GM21390 (cell line): Measurements from ENCODE around the gene DCC.

Experiments
- ATAC-seq: cut with Tn5 transposase; IDR thresholded peaks from one replicate; pipeline ENCODE4 v1.9.1; 2021; ENCODE audit not compliant: unreplicated experiment

DCC gene

GRCh38 chr18:53147472-53147871, 807.5 kb downstream of the DCC start:
- no peak for ATAC-seq

DNA sequence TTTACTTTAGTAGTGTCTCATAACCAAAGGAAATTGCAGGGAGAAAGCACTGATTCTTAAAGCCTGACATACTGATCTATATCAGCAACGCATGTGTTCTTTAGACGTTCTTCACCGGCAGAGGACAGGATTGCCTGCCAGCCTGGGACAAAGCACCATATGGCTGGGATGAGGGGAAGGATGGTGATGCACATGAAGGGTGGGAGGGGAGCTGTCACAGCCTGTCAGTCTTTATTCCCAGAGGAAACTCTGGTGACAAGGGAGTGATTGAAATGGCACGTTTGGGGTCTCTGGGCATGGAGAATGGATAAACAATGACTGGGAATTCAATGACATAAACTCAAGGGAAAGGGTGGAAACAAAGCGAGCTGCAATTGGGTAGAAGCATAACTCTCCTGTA, 808.1 kb downstream of the DCC start:
- ATAC-seq = no peak

DNA sequence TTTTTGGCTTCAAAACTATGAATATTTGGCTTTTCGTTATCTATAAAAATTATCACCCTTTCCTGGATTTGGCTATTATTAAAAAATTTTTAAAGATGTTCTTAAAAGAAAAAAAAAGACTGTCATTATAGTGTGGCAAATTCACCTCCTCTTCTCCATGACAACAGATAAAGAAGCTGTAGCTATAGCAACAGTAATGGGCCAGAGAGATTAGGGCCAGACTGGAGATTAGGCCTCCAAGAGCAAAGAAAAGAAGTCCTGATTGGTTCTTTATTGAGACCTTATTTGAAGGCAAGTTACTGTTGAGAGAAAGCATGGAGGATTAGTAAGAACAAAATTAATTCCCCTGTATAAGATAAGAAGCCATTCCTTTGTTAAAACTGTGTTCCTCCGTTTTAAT, 812.5 kb downstream of the DCC start:
- no peak for ATAC-seq

DNA sequence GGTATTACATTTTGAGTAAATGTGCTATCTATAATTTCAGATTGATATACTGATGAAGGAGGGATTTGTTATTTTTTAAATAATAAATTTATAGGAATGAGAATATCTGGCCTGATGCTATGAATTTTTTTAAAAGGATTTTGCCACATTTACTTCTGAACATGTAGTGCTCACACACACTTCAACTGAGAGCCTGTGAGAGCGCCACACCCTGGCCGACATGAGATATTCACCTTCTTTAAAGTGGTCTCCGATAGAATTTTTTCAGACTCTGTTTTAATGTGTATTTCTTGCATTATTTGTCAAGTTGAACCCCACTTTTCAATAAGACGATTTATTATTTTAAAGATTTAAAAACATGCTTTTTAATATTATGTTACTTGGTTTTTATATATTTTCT, 813.3 kb downstream of the DCC start:
- no peak for ATAC-seq

GRCh38 chr18:53153800-53154199, 813.8 kb downstream of the DCC start:
- no peak for ATAC-seq

GRCh38 chr18:53165770-53166169, 825.8 kb downstream of the DCC start:
- ATAC-seq = no peak

DNA sequence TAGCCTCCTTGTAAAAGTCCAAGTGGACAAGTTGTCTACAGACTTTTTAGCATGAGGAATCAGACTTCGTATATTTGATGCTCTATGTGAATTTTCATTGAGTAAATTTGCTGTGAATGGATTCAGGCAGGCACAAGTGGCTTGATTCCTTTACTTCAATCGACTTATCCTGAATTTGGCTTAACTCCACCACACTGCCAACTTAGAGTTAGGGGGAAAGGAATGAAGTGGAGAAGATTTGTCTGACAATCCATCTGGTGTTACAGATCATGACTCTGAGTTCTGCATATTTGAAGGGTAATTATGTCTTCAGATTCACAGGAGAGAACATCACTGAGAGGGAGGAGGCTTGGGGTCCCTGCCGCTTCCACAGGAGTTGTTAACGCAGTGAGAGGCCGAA, 829.3 kb downstream of the DCC start:
- ATAC-seq = no peak

DNA sequence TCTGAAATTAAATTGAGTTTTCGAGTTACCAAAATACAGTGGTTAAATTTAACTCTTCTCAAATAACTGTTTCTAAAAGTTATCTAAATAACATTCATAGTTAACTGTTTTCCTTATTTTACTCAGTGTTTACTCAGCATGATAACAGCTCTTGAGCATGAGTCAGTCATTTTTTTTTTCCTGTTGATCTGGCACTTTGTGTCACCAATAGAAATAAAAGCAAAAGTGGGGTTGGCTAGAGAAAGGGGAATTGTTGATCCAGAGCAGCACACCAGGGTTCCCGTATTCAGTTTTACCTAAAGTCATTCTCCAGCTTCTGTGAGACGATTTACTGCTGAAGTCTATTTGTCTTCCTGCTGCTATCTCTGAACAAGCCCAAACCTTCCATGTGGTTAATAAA, 851.6 kb downstream of the DCC start:
- no peak for ATAC-seq

- no peak for ATAC-seq
Observed at GRCh38 chr18:53193870-53194269, 853.9 kb downstream of the DCC start.

DNA sequence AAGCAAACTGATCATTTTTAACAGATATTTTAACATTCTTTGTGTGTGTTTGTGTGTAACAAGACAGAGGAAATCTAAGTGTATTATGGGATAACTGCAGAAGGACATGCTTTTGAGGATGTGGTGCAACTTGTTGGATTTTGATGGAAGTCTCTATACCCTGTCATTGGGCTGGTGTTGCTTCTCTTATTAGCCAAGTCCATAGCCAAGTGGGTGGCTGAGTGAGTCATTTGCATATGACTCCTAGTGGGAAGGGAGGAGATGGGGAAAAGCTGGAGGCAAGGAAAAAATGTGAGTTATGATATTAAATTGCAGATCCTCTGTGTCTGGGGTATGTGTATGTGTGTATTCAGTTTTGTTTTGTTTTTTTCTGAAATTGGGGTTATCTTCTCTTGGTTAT, 879.9 kb downstream of the DCC start:
- ATAC-seq = no peak

DNA sequence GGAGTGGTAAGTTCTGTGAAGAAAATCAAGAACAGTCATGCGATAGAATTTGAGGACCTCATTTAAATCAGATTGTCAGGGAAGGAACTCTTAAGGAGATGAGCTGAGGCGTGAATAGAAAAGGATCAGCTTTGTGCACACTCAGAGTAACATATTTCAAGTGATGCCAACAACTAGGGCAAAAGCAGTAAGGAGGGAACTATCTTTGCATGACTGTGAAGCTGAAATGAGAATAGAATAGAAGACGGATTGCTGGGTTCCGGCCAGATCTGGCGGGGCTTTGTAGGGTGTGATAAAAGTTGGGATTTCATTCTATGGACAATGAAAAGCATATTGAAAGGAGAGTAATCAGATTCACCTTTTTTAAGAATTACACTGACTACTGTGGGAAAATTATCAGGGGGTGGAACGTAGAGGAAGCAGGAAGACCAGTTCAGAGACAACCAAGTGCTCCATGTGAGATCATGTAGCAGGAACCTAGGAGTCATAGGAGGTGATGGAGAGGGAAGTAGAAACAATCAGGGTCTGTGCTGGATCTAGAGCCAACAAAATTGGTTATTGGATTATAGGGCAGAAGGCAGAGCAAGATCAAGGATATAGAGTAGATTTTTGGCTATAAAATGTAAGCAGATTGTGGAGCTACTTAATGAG, 884.3 kb downstream of the DCC start:
- ATAC-seq = no peak

DNA sequence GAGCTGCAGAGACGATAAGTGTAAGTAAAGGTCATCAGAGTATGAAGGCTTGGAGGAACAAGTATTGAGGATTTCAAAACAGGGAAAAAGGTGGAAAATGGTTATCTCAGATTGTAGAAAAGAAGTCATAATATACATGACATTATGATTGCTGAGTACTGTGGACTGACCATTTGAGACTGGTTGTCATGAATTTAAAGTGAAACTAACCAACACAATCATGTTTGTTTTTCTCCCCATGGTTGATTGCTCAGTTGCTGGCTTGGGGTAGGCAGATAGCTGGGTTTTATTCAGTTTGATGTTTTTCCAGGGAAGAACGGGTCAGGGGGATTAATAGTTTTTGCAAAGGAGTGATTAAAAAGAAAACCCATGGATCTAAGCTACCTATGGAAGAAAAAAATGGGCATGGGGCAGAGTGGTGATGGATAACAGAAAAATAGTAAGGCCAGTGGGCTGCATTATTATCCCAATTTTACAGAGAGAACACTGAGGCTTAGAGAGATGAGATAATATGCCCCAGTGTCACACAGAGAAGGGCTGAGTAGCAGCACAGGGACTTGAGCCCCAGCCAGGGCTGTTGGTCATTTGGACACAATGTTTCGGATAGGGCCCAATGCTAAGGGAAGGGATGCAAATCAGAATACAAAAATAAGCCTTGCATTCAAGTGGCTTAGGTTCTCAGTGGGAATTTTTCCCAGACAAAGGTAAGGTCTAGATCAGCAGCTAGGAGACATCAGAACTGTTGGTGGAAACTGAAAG, 885.7 kb downstream of the DCC start:
- no peak for ATAC-seq

GRCh38 chr18:53234610-53235009, 894.6 kb downstream of the DCC start:
- no peak for ATAC-seq

DNA sequence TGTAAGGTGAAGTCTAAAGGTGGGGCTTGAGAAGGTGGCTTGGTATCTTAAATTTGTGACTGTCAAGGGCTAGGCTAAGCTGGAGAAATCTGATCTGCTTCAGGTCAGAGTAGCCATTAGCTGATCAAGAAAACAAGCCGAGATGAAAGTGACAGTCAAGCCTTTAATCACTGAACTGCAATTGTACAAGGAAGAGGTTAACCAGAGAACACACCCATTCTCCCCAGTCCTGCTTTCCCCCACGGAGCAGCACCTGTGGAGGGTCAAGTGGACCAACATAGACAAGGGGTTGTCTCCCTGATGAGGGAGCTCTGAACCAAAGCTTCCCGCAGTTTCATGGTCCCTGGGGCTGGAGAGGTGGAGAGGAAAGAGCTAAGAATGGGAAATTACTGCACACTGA, 901.2 kb downstream of the DCC start:
- no peak for ATAC-seq

- no peak for ATAC-seq
Observed at GRCh38 chr18:53253789-53254188, 913.8 kb downstream of the DCC start.

- no peak for ATAC-seq
Observed at GRCh38 chr18:53254265-53254664, 914.3 kb downstream of the DCC start.

GRCh38 chr18:53261241-53261640, 921.2 kb downstream of the DCC start:
- no peak for ATAC-seq

DNA sequence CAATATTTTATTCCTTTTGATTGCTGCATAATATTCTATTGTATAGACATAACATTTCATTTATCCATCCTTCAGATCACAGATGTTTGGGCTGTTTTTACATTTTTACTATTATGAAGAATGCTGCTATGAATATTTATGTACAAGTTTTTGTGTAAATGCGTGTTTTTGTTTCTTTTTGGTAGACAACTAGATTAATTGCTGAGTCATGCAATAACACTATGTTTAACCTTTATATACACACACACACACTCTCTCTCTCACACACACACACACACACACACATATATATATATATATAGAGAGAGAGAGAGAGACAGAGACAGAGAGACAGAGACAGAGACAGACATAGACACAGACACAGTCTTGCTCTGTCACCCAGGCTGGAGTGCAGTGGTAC, 926.9 kb downstream of the DCC start:
- ATAC-seq = no peak

DNA sequence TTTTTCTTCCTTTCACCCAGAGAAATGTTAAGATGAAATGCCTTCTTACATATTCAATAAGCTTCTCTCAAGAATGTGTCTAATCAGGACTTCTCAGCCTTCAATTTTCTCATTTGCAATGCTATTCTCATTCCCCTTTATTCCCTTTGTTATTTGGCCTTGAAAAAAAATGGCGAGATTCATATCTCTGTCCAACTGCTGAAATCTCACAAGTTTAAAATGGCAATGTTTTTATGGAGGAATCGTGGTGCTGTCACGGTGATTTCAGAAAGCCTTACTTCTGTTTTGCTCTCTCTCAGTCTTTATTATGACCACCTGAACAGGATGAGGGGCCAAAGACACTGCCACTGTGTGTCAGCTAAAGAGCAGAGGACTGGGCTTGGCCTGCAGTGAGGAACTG, 928.5 kb downstream of the DCC start:
- ATAC-seq = no peak

GRCh38 chr18:53281406-53281805, 941.4 kb downstream of the DCC start:
- no peak for ATAC-seq

DNA sequence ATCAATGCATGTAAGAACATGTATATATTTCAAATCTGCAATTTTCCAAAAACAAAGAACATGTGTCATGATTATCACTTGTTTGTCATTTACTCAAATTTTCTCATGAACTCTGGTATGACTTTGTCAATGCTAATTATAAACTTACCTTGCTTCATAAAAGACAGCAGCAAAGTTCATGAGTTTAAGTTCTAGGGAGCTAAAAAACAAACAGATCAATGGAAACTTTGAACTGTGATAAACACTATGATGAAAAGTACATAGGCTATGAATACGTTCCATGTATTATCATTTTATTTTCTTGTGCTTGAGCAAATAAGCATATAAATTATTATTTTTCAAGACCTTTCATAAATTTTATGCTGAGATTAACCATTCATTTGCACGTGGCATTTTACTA, 943.7 kb downstream of the DCC start:
- ATAC-seq = no peak

DNA sequence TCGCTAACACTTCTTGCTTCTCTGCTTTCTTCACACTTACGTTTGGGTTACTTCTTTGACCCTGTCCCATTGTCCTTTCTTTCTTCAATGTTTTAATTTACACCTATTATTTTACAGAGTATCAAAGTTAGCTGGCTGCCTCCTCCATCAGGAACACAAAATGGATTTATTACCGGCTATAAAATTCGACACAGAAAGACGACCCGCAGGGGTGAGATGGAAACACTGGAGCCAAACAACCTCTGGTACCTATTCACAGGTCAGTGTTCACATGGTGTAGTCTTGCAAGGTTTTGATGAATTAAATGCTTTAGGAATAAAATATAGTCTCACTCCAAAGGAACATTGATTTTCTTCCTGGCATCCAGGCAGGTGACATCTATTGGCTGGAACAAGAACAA, 965.5 kb downstream of the DCC start:
- ATAC-seq = no peak

DNA sequence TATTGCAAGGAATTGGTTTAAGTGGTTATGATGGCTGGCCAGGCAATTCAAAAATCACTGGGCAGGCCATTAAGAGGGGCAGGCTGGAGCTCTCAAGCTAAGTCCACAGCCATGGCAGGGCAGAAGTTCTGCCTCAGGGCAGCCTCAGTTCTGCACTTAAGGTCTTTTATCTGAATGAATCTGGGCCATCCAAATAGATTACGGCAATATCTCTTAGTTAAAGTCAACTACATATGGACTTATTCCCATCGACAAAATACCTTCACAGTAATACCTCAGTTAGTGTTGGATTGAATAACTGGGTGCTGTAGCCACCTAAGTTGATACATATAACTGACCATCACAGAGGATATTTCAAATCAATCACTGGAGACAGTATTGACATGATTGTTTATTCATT, 979.6 kb downstream of the DCC start:
- no peak for ATAC-seq
